Measurements from ENCODE around the gene SEMA5A. TPM values are rescaled to one million over a fixed set of nuclear protein-coding genes. Genes with fewer than 3 reads are reported as not detected.
"Not testable (repeated sequence)": the region's sequence is repeated elsewhere in the genome, so short reads cannot be mapped to it uniquely, and the experiment has no call there.

The SEMA5A gene
- total RNA-seq, 1 donor from 2014 or later, result 13.7 TPM

GRCh38 chr5:9358961-9359685, 186.8 kb downstream of the SEMA5A start:
- DNase-seq (ENCODE audit: low read depth), result peak; percentile 89

DNA sequence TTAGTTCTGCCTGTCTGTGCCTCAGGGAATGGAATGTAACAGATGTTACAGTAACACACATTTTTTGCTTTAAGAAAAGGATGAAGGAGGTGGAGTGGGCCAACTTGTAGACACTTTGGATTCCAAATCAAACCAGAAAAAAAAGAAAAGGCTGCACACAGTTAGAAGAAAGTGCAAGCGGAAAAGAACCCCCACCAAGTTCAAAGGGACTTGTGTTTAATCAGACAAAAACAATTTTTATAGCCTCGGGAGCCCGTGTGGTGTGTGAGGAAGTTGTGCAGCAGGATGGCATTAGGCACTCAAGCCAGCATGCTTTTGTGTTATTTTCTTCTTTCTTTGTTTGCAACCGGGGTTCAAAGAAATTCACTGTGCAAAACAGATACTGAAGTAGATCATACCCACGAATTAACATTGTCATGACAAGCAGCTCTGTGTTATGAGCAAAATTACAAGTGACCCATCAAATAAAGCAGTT, 189.5 kb downstream of the SEMA5A start:
- no peak for DNase-seq (ENCODE audit: low read depth)

DNA sequence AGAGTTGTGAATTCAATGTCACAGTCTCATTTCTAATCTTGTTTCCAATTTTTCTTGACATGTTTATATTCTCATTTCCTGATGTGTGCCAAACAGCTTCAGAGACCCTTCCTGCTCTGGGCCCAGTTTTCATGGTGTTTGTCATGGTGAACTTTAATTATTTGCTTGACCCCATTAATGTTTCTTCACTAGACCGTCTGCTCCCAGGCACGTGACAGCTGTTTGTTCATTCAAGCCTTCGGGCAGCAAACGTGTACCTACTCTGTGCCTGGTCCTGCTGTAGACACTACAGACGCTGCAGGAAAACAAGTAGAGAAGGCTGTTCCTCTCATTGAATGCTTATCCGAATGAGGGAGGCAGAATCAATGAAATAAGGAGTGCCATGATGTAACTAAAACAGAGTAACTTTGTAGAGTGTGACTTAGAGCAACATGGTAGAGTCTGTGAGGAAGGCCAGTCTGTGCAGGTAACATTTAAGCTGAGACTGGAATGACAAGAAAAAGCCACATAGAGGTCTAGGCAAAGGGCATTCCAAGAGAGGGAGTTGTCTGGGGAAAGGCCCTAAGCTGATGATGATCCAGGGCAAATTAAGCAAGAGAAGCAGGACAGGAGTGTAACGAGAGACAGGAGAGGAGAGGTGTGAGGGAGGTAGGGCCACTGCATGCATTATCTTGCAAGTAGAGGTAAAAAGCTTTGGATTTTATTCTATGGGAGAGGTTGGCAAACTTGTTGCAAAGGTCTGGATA, 191.4 kb downstream of the SEMA5A start:
- no peak for DNase-seq (ENCODE audit: low read depth)

DNA sequence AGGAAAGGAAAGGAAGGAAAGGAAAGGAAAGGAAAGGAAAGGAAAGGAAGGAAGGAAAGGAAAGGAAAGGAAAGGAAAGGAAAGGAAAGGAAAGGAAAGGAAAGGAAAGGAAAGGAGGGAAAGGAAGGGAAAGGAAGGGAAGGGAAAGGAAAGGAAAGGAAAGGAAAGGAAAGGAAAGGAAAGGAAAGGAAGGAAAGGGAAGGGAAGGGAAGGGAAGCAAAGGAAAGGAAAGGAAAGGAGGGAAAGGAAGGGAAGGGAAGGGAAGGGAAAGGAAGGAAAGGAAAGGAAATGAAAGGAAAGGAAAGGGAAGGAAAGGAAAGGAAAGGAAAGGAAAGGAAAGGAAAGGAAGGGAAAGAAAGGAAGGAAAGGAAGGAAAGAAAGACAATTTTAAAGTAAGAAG, 192.8 kb downstream of the SEMA5A start:
- not testable (repeated sequence) for DNase-seq (ENCODE audit: low read depth)

DNA sequence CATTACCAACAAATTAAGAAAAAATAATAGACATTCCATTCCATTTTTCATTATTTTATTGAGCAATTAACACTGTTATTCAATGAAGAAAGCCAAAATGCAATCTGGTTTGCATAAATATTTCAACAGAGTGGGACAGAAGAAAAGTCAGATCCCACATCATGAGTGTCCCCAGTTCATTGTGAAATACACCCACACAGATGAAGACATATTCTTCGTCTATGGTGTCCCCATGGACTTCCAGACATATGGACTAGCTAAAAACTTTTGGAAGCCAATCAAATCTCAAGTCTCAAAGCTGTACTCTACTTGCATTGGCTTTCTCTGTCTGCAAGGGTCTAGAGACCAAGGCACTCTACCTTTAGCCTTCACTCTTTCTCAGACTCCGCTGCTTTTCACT, 194.3 kb downstream of the SEMA5A start:
- DNase-seq (ENCODE audit: low read depth), result no peak

DNA sequence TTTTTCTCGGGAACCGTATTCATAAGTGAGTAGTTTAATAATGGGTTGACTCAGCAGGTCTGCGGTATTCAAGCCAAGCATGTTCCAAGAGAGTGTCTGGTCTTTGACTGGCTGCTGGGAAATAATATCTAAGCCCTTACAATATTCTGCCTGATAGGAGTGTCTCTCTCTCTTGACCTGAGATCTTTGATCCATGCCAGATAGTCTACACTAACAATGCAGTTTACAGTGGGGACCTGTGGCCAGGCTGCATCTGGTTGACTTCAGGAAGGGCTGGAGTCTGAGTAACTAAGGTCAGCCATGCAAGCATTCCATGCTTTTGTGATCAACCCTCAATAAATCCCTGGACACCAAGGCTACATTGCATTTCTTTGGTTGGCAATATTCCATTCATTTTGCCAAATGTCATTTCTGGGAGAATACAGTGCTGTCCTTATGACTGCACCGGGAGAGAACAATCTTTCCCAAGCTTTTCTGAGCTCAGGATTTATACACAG, 195.5 kb downstream of the SEMA5A start:
- DNase-seq (ENCODE audit: low read depth), result peak; percentile 70

GRCh38 chr5:9348401-9348996, 197.4 kb downstream of the SEMA5A start:
- peak; percentile 72 for DNase-seq (ENCODE audit: low read depth)

DNA sequence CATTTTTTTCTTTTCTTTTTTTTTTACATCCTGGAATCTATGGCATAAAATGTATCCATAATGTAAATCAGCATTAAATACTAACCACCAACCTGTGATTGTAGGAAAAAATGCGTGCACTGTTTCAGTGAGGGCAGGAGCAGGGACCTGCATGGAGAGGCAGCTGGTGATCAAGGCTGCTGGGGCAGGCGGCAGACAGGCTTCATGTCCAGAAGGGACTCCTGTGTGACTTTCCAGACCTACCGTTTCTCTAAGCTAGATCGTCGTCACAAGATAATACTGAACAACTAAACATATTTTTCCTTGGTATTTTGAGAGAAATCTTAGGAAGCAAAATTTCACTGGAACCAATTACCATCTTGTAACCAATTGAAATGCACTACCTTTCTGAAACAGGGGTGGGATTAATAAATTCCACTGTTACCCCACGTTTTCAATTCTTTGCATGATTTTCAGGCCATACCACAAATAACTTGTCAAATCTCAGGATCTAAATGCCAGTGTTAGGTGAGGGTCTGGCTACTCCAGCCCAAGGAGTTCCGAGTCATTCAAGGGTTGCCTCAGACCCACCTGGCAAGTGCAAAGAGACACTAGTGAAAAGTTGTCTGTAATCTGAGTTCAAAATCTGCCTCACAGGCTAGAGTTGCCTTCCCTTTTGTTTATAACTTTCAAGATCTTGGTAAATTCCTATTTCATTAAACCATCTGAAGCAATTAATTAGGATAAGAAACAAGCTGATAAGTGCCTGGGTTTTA, 198.2 kb downstream of the SEMA5A start:
- no peak for DNase-seq (ENCODE audit: low read depth)

DNA sequence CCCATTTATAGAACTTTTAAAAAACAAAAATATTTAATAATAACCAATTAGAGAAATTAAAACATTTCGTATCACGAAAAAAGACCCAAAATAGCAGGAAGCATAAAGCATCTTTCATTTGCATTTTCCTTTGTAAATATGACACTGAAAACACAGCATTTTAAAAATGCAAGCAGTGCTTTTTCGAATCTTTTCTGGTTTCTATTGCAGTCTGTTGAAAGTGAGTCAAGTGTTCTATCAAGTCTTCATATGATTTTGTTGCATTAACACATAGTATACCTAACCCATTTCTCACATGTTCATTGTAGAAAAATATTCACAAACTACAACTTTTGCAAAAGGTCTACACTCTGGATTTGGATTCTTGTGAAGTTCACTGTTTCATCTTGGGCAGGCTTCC, 198.8 kb downstream of the SEMA5A start:
- no peak for DNase-seq (ENCODE audit: low read depth)

- DNase-seq (ENCODE audit: low read depth), result peak; percentile 55
Measured at GRCh38 chr5:9344751-9345240, 201.1 kb downstream of the SEMA5A start.

DNA sequence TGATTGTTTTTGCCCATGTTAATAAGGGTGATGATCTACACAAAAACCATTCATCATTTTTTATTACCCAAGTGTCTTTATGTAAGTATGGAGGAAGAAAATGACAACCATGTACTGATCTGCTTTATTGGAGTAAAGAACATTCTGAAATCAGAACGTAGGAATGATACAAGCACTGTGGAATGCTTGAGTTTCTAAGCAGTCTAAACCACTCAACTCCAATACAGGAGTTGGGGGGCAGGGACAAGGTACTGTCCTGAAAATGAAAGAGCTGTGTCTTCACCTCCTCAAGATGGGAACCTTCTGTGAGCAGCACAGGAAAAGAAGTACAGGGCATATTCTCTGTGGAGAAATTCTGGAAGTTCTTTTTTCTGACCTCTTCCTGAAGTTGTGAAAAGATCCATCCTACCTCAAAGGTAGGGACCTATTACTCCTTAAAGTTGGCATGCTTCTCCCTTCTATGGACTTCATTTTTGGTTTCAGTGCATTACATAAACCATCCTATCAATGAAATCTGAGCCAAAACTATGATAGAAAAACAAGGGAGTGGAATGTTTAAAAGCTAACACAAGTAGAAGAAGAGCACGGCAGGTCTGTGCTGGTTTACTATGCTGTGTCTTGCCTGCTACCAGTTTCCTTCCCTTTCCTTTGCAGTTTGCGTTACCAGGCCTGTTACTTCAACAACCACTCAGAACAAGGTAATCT, 202.6 kb downstream of the SEMA5A start:
- DNase-seq (ENCODE audit: low read depth), result peak; percentile 65

- no peak for DNase-seq (ENCODE audit: low read depth)
Measured at GRCh38 chr5:9342161-9342787, 203.6 kb downstream of the SEMA5A start.

- no peak for DNase-seq (ENCODE audit: low read depth)
Measured at GRCh38 chr5:9340085-9340484, 205.8 kb downstream of the SEMA5A start.

DNA sequence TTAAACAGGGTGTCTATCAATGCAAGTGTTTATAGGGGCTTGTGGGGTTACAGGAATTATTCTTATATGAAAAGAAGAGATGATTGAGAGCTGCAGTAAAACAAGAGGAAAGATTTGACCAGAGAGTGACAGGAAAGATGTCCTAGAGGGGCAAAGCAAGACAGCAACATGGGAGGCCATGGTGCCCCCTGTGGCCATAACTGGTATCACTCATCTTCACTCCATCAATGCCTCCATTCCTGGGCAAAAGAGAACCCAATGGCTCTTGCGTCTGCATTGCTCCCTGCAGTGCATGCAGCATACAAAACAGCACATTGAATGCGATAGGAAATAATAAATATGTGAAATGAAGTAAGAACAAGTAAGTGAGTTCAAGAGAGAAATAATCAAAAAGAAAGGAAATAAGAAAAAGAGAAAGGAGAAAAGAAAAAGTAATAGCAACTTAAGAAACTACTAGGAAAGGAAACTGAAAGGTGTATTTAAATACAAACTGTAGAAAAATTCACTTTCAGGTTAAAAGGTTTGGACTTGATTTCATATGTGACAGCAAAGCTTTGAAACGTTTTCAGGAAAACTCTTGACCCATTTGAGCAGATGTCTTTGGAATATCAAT, 206.6 kb downstream of the SEMA5A start:
- DNase-seq (ENCODE audit: low read depth), result no peak

GRCh38 chr5:9338796-9339195, 207.1 kb downstream of the SEMA5A start:
- no peak for DNase-seq (ENCODE audit: low read depth)

GRCh38 chr5:9337928-9338595, 207.8 kb downstream of the SEMA5A start:
- DNase-seq (ENCODE audit: low read depth), result no peak

GRCh38 chr5:9335754-9336495, 209.9 kb downstream of the SEMA5A start:
- DNase-seq (ENCODE audit: low read depth), result no peak

- DNase-seq (ENCODE audit: low read depth), result no peak
Measured at GRCh38 chr5:9335269-9335668, 210.6 kb downstream of the SEMA5A start.

GRCh38 chr5:9332026-9332425, 213.8 kb downstream of the SEMA5A start:
- DNase-seq (ENCODE audit: low read depth), result no peak
